LNCAP (cell line): ENCODE measurements around the gene C1orf216.

ENCODE experiments used
- CTCF ChIP-seq: fragments of 450-650 bp; IDR thresholded peaks from 2 replicates; pipeline ENCODE4 v1.5.1; 2017; ENCODE audit warnings: mild to moderate bottlenecking

C1orf216 gene

DNA sequence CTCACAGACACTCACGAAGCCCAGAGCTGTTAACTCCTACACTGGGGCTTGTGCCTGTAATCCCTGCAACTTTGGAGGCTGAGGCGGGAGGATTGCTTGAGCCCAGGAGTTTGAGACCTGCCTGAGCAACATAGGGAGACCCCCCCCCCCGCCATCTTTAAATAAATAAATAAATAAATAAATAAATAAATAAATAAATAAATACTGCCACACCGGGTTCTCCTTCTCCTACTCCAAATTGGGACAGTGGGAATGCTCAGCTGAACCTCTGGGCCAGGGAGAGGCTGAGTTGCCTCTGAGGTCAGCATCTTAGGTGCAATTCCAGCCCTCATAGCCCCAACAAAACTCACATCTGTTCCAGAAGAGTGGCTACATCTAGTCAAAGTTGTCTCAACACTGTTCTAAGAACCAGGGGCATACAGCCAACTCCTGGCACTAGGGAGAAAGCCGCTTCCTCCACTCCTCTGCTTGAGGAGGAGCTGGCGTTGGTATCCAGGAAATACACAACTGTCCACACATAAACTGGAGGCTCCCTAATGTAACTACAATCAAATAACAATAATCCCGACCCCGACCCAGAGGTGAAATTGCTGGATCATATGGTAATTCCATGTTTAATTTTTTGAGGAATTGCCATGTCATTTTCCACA, 27.0 kb downstream of the C1orf216 start:
- no peak for TF ChIP-seq CTCF

GRCh38 chr1:35691080-35691479, 27.6 kb downstream of the C1orf216 start:
- TF ChIP-seq CTCF, result no peak

DNA sequence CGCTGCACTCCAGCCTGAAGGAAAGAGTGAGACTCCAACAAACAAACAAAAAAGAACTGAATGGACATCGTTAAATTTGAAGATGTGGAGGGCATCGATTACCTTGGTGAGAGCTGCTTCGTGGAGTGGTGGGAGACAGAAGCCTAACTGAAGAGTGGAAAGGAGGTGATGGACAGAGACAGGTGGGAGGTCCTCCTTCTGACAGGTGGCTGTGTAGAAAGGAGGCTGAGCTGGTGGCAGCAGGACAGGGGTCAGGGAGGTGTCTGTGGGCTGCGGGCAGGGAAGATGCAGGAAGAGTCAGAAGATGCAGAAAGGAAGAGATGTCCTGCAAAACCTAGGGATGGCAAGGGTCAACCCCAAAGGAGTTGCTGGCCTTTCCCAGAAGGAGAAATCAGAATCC, 30.5 kb downstream of the C1orf216 start:
- no peak for TF ChIP-seq CTCF

DNA sequence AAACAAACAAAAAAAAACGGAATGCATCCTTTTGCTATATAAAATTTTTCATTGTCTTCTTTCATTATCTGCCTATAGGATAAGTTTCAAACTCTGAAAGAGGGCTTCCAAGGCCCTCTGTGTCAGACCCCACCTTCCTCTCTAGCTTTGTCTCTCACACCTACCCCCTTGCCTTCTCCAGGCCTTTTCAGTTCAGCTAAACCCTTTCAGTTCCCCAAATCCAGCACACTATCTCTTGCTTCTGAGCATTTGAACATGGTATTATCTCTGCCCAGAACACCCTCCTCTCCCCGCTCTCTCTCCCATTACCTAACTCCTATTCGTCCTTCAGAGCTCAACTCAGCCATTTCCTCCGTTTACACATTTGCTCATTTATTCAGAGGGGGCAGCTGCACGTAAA, 35.7 kb downstream of the C1orf216 start:
- TF ChIP-seq CTCF, result no peak

DNA sequence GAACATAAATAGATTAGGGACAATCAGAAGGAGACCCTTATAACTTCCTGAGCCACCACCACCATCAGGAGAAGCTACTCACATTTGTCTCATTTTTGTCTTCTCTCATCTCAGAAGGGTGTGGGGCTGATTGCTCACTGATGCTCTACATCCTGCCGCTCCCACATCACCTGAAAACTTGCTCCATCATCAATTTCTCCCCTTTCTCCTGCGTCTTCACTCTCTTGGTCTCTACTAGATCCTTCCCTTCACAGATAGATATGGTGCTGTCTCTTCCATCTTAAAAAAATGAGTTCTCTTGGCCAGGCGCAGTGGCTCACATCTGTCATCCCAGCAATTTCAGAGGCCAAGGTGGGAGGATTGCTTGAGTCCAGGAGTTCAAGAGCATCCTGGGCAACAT, 38.4 kb downstream of the C1orf216 start:
- no peak for TF ChIP-seq CTCF

DNA sequence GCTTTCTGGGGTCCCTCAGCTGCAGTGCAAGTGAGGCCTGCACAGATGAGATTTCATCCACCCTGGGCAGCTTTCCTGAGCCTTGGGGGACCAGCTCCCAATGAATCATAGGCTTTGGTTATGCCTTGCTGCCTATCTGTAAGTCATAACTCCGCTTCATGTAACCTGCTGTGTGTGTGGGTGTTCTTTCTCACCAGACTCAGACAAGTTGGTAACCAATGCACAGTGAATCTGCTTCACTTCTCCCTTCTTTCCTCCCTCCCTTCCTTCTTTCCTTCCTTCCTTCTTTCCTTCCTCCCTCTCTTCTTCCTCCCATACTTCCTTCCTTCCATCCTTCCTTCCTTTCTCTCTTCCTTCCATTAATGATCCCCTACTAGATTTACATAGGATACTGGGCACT, 42.9 kb downstream of the C1orf216 start:
- TF ChIP-seq CTCF, result no peak

DNA sequence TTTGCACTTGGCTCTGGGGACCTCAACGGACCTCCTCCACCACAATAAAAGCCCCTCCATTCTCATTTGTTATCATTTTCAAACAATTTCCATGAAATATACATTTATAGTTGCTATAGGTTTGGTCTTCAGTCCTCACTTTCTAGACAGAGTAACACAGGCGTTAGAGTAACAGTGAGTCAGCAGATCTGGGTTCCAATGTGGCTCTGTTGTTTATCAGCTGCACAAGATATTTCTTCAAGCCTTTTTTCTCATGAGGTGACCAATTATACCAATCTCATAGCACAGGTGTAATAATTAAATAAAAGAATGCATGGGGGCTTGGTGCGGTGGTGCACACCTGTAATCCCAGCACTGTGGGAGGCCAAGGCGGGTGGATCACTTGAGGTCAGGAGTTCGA, 44.6 kb downstream of the C1orf216 start:
- no peak for TF ChIP-seq CTCF

DNA sequence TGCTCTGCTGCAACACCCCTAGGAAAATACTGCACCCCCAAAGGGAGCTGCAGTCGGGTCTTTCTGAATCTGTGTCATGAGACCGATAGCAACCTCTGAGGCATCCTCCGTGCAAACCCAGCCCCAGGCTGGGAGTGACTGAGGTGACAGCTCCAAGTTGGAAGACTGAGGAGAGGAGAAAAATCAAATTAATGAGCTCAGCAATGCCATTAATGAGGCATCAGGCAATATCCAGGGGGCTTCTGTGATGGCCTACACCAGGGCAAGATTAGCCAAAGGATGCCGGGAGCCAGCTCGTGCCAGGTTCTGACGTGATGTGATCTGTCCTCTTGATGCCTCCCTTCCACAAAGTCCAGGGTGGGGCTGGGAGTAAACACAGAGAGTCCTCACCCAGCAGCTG, 46.6 kb downstream of the C1orf216 start:
- TF ChIP-seq CTCF, result no peak
